Measurements from ENCODE around the gene OXCT1. TPM values are rescaled to one million over a fixed set of nuclear protein-coding genes. Genes with fewer than 3 reads are reported as not detected.

The OXCT1 gene
- total and polyA plus RNA-seq, 2 of the 4 experiments (the other 2 are of a cell fraction) = 14.2 to 16.3 TPM

GRCh38 chr5:41815663-41816229, 54.5 kb downstream of the OXCT1 start:
- H2AK9ac ChIP-seq (replicated peaks; ENCODE audit: low read depth, low read length, poor library complexity) = no peak overlapping the region
- no peak overlapping the region for H3K9ac ChIP-seq (ENCODE audit: low read depth, low read length)
- H3K14ac ChIP-seq (replicated peaks; ENCODE audit: low read depth, low read length) = no peak overlapping the region
- H3K27me3 ChIP-seq (ENCODE audit: control insufficient read depth, insufficient read depth, low read length) = no peaks in the 10 kb centered on the region
- no peak for ATAC-seq (ENCODE audit: low read depth)
- H2BK20ac ChIP-seq (ENCODE audit: low read depth, low read length) = no peak overlapping the region
- no peaks in the 10 kb centered on the region for H4K20me1 ChIP-seq (ENCODE audit: insufficient read depth, low read length)
- no peak overlapping the region for H2AK5ac ChIP-seq (ENCODE audit: low read depth, low read length)
- no peak overlapping the region; the same call in 1 of the 2 replicates for H3K23ac ChIP-seq (ENCODE audit: low read depth, low read length)
- no peak overlapping the region for H2BK15ac ChIP-seq (ENCODE audit: low read depth, low read length)
- dilution Hi-C loops (cut with HindIII; ENCODE audit: low sequenced_read_pairs, unreplicated experiment) (no loop called here), intact Hi-C loops (cut with micrococcal nuclease) (no loop called here), in situ Hi-C loops (cut with MboI; ENCODE audit: low sequenced_read_pairs) (no loop called here)
- no peaks in the 10 kb centered on the region for H3K9me1 ChIP-seq (ENCODE audit: insufficient read depth, low read length)
- H3K36me3 ChIP-seq (ENCODE audit: control insufficient read depth, insufficient read depth, low read length) = no peaks in the 10 kb centered on the region
- H4K5ac ChIP-seq (ENCODE audit: low read depth, low read length) = no peak overlapping the region
- H3K18ac ChIP-seq (ENCODE audit: low read depth, low read length) = no peak overlapping the region
- no peak overlapping the region for H3K4ac ChIP-seq (ENCODE audit: low read depth, low read length)
- BruUV-seq (replicated peaks) = no TSS peak
- H3K27ac ChIP-seq (ENCODE audit: insufficient read depth, low read length) = no peak overlapping the region
- H3K4me2 ChIP-seq (ENCODE audit: low read depth, low read length) = no peak overlapping the region
- no peak for DNase-seq
- no peaks in the 10 kb centered on the region for H3K4me1 ChIP-seq (ENCODE audit: control insufficient read depth, insufficient read depth, low read length)
- no peak overlapping the region for H4K8ac ChIP-seq (ENCODE audit: low read depth in 2 of 2, low read length in 2 of 2)
- H3K79me1 ChIP-seq (ENCODE audit: low read depth in 1 of 2, low read length in 2 of 2) = no peaks in the 10 kb centered on the region; a peak in 1 of 4 replicates
- H2BK5ac ChIP-seq (ENCODE audit: low read depth, low read length, poor library complexity, severe bottlenecking) = no peak overlapping the region
- CTCF ChIA-PET = interaction anchor here (0.5 kb wide), 1 partner anchor 14 kb away, joined by 3 read pairs; no protein-coding TSS in a partner anchor
- no peak overlapping the region for H2BK120ac ChIP-seq (ENCODE audit: low read depth, low read length)
- no peaks in the 10 kb centered on the region for H3K9me3 ChIP-seq (ENCODE audit: control insufficient read depth, insufficient read depth, low read length)
- H2AFZ ChIP-seq (replicated peaks; ENCODE audit: low read length, poor library complexity) = no peak overlapping the region
- no peak overlapping the region for H3K56ac ChIP-seq (ENCODE audit: extremely low read depth, insufficient read depth, low read length)
- H4K91ac ChIP-seq (ENCODE audit: insufficient read depth, low read depth, low read length) = no peak overlapping the region
- WGBS, 2 experiments (ENCODE audit: extremely low coverage in 2 of 2, insufficient read length in 1 of 2) = no CpG with 5 or more reads among the region's 3 CpGs
- TF ChIP-seq RFX5 (IDR thresholded peaks at IDR 0.05; ENCODE audit: low read depth, low read length) (no peak), FOS (IDR thresholded peaks at IDR 0.05; ENCODE audit: low read depth, low read length) (no peak), MAZ (IDR thresholded peaks at IDR 0.05; ENCODE audit: borderline replicate concordance, low read depth, low read length) (no peak), USF2 (IDR thresholded peaks at IDR 0.05; ENCODE audit: low read depth, low read length) (no peak), CHD1 (IDR thresholded peaks at IDR 0.05; ENCODE audit: low read depth, low read length) (no peak), CEBPB (IDR thresholded peaks at IDR 0.05; ENCODE audit: low read depth, low read length) (no peak), MAFK (IDR thresholded peaks at IDR 0.05; ENCODE audit: low read depth, low read length) (no peak), MXI1 (IDR thresholded peaks at IDR 0.05; ENCODE audit: borderline replicate concordance, low read depth, low read length) (no peak), BHLHE40 (IDR thresholded peaks at IDR 0.05; ENCODE audit: low read depth, low read length) (no peak), POLR2A (IDR thresholded peaks at IDR 0.05; ENCODE audit: low read depth, low read length) (no peak), RAD21 (IDR thresholded peaks at IDR 0.05; ENCODE audit: low read length) (no peak)
- POLR2A ChIA-PET (ENCODE audit: unreplicated experiment) = no interaction called here
- no peak overlapping the region for H3K4me3 ChIP-seq (ENCODE audit: insufficient read depth, low read depth, low read length)
